ENCODE measurements around the gene CARMIL1.

CARMIL1 gene

DNA sequence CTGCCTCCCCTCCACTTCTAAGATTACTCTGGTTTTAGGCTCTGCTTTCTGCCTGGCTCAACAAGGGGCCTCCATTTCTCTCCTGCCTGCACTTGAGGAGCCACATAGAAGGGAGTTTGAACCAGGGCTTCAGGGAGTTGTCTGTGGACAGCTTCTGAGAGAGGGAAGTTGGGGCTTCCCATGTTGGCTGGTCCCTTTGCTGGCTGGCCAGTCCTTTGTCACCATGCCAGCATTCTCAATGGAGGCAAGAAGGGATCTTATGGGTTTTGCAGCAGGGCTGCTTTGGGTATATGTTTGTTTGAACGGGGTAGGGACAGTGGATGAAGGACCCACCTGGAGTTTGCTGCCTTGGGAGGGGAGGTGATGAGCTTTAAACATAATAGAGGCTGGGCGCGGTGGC is 124.9 kb downstream of the CARMIL1 start:
- DNase-seq (ENCODE audit: low read depth in 4 of 4, low spot score in 1 of 4), result no peak

DNA sequence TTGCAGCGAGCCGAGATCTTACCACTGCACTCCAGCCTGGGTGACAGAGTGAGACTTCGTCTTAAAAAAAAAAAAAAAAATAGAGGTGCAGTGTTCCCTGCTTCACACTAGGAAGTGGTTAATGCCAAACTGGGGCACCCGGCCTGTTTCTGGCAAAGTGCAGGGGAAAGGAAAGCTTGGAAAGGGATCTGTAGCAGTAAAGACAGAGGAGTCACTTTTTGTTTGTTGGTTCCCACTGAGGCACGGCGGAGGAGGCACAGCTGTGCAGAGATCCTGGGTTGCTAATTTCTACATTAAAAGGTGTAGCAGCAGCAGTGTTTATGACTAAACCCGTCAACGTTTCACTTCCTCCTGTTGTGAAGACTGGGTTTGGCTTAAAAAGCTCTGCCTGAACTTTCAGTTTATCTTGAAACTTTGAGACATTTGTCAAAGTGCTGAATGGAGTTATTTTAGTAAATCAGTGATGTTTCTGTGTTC is 125.6 kb downstream of the CARMIL1 start:
- DNase-seq (ENCODE audit: low read depth in 4 of 4, low spot score in 1 of 4), result peak in 1 of 4 experiments; percentile 21

DNA sequence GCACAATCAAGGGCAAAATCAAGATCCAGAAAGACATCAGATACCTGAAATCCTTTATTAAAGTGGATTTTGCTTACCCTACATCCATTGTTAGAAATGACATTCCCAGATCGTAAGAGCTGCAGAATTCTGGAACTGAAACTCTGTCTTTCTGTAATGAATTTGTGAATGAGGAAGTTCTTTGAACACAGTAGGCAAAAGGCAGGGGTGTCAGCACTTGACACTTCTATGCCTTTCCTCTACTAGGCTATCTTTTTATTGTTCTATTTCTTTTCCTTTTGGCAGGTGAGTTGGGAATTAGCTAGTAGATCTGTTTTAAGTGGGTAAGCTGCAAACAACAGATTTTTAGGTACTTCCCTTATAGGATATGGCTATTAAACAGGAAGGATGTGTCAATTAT is 126.3 kb downstream of the CARMIL1 start:
- no peak for DNase-seq (ENCODE audit: low read depth in 4 of 4, low spot score in 1 of 4)

DNA sequence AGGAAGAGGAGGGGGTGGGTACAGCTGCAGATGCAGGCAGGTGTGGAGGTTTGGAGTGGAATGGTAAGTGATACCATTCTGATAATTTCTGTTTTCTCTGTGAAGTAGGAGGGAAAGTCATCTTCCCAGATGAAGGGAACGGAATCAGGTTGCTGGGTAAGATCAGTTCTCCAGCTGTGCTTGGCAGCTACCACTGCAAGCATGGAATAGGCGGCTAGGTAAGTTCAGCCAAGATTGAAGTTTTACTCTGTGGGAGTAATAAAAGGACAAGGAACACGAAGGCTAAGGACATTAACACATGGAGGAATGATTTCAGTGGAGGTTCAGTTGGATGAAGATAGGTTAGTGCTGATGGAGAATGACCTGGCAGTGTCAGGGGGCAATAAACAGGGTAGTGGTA is 128.3 kb downstream of the CARMIL1 start:
- DNase-seq (ENCODE audit: low read depth in 4 of 4, low spot score in 1 of 4), result no peak

DNA sequence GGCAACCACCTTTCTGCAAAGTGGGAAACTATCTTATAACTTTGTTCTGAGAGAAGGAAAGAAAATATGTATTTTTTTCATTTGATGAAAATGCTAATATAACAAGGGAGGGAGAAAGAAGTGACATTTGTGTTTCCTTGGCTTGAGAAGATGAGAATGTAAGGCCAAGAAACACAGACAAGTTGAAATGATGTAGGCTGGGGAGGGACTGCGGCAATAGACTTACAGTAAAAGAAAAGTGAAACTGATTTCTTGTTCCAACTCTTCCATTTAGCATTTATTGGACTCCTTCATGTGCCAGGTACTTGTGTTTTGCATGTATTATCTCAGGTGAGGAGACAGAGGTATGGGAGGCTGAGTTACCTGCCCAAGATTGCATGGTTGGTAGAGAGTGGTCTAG is 130.9 kb downstream of the CARMIL1 start:
- no peak for DNase-seq (ENCODE audit: low read depth in 4 of 4, low spot score in 1 of 4)

DNA sequence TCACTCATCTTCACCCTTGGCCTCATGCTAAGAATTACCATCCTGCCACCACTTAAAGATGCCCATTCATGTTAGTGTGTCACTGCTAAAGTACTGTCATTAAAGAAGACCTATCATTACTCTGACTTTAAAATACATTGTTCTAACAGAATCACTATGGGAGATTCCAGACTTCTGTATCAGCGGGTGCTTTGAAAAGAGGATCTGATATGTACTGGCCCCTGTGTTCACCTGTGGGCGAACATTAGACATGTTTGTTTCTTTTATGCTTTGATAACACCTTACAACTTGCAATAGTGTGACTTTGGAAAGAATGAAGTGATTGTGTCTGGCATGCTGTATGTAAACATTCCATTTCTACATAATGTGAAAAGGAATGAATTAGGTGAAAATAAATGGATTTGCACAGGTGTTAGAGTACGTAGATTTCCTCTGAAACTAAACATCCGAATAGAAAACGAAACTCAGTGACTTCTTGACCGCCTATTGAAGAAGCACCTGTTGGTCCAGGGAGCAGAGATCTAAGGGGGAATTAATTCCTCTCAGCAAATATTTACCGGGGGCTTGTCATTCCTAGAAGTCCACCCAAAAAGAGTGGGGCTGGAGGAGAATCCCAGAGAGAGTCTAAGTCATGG is 132.3 kb downstream of the CARMIL1 start:
- no peak for DNase-seq (ENCODE audit: low read depth in 4 of 4, low spot score in 1 of 4)

DNA sequence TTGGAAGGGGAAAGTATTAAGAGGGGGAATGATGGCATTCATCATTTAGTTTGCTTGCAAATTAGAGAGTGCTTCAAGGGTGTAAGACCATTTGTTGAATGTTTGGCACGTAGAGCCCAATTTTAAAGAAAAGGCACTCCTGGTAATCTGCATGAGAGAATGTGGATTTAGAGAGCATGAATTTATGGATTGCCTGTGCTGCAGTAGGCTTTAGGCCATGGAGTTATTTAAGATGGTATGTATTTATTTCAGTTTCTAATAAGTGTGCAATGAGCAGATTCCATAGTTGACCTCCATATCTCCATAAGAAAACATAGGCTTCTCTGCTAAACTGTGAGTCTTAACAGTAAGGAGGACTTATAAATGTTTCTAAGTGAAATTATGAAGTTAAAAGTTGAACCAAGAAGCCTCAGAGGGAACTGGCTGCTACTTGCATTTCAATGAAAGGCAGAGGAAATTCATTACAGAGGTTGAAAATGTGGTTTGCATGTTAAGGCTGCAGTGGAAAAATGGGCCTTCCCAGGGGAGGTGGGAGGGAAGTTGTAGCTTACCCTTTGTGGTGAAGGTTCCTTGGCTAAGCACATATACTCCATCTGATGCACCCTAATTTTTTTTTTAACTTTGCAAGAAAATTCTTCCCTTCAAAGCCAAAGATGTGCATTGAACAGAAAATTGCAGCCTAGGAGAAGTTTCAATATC is 134.2 kb downstream of the CARMIL1 start:
- DNase-seq (ENCODE audit: low read depth in 4 of 4, low spot score in 1 of 4), result no peak

DNA sequence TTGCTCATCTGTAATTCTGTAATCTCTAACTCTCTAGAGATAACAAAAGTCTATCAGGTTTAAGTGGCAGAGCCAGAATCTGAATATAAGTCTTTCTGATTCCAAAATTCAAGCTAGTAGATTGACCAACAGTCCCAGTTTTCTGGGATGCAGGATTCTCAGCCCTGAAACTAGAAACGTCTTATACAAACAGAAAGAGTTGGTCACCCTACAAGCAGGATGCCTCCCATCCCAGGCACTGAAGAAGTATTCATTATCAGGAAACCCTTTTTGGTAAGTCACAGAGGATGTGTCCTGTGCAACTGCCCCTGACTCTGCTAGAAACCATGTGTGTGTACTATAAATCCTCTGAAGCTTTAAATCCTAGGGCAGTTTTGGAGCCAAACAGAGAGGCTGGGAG is 135.0 kb downstream of the CARMIL1 start:
- no peak for DNase-seq (ENCODE audit: low read depth in 4 of 4, low spot score in 1 of 4)

DNA sequence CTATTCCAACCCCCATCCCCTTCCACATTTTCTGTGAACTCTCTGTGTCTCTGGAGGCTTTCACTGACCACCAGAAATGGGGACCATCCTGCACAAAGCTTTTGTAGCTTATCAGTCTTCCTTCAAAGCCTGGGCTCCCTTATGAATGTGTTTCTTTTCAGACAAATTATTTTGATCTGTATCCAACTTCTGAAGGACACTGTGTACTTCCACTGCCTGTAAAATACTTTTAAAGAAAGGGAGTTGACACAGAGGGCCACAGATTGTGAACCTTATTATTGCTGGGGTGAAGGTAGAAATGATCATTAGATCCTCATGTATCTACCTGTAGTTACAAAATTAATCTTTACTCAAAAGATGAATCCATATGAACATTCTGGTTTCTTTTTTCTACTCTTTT is 135.6 kb downstream of the CARMIL1 start:
- DNase-seq (ENCODE audit: low read depth in 4 of 4, low spot score in 1 of 4), result no peak

DNA sequence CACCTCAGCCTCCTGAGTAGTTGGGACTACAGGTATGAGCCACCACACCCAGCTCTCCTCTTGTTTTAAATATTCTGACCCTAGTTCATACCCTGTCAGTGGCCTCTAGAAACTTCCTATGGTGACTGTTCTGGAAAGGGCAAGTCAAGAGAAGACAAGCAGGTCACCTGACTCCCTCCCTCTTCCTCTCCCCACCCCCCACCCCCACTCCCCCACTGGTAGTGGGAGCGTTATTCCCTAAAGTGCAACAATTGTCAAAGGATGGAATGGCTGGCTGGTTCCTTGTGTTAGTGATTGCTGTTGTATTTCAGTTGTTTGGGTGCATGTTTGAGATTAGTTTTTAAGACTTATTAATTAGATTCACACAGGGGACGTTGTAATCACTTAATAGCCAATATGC is 136.1 kb downstream of the CARMIL1 start:
- DNase-seq (ENCODE audit: low read depth in 4 of 4, low spot score in 1 of 4), result no peak

DNA sequence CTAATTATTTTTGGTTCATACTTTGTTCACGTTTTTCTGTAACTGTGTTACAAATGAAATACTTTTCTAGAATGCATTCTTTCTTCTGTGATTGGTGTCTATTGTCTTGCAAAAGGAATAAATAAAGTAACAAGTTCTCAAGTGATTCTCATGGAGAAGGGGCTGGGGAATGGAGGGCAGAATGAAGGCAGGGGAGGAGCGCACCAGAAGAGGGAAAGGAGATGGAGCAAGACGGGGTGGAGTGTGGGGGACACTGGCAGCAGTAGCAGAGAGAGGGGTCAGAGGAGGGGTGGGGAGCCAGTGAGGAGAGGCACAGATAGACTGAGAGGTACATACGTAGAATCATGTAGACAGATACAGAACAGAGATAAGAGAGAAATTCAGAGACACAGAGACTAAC is 136.5 kb downstream of the CARMIL1 start:
- DNase-seq (ENCODE audit: low read depth in 4 of 4, low spot score in 1 of 4), result no peak

DNA sequence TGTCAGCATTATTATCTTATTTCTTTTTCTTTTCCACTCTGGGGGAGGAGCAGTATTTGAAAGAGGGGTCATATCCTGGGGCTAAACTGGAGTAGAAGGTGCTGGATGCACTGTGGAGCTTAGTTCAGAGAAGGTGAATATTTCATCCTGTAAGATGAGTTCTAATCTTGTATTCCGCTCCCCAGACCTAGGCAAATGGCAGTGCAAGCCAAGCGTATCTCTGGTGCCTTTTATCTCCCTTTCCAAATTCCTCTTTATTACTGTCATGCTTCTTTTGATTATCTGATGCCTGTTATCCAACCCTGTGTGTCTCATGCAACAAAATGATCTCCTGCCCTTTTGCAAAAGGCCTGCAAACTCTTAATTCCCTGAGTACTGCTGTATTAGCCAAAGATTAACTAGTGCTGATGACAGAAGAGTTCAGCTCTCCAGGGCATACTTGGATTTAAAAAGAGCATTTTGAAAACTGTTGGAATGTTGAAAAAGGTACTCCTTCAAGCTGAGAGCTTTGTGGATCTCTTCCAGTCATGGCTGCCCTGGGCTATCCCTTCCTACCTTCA is 138.0 kb downstream of the CARMIL1 start:
- DNase-seq (ENCODE audit: low read depth in 4 of 4, low spot score in 1 of 4), result no peak

DNA sequence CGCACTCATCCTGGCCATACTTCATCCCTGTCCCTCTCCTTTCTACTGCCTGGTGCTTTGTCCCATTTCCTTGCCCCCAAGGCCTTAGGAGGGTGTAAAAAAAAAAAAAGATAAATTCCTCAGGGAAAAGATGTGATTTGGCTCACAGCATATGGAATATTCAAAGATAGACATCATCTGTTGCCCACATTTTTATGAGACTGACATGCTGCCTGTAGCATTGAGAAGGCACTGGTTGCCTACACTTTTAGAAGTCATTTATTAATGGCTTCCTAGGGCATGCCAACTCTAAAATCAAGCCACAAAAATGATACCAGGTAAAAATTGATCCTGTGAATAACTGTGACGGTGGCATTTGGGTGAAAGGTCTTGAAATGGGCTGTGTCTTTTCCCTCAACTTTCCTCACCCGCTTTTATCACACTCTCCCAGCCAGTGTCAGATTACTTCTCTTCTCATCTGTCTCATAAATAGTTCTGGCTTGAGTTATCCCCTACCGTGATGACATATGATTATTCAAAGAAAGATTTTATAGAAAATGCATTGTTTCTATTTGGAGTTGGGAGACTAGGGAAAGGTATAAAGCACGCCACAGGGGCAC is 139.4 kb downstream of the CARMIL1 start:
- no peak for DNase-seq (ENCODE audit: low read depth in 4 of 4, low spot score in 1 of 4)

DNA sequence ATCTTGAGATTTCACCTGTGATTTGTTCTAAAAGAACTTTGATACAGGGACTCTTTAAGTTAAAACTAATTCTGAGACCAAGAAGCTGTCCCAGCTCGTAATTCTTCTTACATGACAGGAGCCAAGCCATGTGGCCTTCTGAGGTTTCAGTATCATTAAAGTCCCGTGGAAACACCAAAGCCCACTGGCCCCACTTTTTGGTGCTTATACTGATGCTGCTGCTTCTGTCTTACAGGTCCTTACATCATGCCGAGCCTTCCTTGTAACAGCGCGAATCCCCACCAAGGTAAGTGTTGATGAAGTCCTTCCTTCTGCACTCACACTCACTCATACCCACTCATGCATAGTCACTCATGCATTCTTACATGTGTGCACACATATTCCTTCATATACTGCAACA is 140.7 kb downstream of the CARMIL1 start:
- DNase-seq (ENCODE audit: low read depth in 4 of 4, low spot score in 1 of 4), result no peak

DNA sequence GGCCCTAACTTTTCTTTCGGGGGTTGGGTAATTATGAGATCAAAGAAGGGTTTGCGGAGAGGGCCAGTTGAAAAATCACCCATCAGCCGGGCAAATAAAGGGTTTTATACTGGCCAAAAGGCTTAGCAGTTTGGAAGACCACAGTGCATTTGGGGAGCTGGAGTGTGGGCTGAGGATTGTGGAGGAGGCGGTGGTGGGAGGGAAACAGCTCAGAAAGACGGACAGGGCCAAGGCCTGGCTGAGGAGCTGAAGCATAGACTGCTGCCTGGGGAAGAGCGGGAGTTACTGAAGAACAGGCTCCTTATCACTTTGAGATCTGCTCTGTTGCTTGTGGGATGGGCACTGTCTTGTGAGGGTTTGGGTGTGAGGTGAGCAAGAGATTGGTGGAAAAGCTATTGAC is 144.2 kb downstream of the CARMIL1 start:
- DNase-seq (ENCODE audit: low read depth in 4 of 4, low spot score in 1 of 4), result no peak

DNA sequence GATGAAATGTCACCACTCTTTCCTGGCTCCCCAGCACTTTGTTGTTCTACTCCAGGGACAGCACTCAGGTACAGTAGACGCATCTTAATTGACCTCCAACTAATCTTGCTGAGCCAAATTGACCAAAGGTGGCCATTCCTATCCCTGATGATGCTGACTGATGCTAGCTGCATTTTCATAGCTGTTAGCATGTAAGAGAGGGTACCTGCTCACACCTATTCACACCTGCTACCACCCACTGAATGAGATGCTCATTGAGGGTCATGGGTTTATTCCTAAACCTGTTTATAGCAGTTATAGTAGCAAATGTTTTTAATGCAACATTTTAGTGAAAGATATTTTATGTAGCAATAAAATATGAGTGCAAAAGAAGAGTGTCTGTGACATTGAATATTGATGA is 145.1 kb downstream of the CARMIL1 start:
- no peak for DNase-seq (ENCODE audit: low read depth in 4 of 4, low spot score in 1 of 4)

DNA sequence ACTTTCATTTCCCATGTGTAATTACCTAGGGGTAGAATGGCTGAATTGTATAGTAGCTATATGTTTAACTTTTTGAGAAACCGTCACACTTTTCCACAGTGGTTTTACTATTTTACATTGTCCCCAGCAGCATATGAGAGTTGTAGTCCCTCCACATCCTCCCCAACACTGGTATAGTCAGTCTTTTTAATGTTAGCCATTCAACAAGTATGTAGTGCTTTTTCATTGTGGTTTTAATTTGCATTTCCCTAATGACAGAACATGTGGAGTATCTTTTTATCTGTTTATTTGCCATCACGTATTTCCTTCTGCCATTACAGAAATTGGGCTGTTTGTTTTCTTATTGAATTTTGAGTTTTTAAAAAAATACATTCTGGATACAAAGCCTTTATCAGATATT is 148.4 kb downstream of the CARMIL1 start:
- DNase-seq (ENCODE audit: low read depth in 4 of 4, low spot score in 1 of 4), result no peak

DNA sequence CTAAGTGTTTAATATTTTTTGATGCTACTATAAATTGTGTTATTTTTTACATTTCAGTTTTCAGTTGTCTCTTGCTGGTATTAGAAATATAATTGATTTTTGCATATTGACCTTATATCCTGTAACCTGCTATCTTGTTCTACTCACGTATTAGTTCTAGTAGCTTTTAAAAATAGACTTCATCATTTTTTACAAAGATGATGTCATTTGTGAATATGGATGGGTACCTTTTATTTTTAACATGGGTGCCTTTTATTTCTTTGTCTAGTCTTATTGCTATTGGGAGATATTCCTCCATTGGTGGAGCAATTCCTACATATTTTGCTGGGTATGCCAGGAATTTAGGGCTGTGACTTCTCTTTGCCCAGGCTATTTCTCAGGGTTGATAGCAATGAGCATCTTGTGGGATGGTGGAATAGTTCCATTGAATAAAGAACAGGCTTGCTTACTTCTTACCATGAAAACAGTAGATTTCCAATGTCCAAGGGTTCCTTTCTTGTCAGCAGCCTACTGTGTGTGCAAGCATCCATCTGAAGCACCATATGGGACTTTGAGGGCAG is 149.7 kb downstream of the CARMIL1 start:
- no peak for DNase-seq (ENCODE audit: low read depth in 4 of 4, low spot score in 1 of 4)

DNA sequence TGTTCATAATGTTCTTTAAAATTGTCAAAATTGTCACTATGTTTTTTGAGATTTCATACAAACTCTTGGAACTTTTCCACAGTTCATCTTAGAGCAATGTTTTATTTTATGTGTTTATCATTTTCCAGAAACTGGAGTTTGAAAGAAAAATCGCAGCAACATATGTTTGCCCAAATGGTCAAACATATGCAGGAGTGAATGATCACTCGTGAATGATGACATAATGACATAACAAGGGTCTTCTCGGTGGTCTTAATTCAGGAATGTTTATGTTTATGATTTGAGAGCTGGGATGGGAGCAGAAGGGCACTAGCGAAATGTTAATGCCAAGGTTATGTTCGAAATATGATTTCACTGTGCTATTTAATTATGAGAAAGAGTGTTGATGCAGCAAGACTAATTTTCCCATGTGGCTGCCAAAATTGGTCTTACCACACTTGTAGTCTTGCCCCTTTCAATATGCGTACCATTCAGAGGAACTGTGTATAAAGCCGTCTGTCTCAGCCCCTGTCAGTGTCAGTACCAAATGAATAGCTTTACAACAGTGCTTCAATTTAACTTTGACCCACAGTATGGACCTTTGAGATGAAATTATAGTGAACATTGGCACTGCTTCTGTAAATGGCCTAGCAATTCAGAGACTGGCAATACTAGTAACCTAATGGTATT is 152.3 kb downstream of the CARMIL1 start:
- DNase-seq (ENCODE audit: low read depth in 4 of 4, low spot score in 1 of 4), result no peak

DNA sequence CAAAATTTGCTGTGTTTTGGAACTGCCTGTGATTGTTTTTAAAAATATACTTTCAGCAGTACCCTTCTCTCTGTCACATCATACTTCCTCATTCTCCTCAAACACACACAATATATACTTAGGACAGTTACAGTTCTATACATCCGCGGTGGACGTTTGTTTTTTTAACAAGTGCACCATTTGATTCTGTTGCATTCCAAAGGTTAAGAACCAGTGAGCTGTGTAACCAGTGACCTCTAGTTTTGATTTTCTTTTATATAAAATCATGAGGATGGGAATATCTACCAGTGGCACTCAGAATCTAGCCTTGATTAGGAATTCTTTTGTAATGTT is 152.8 kb downstream of the CARMIL1 start:
- no peak for DNase-seq (ENCODE audit: low read depth in 4 of 4, low spot score in 1 of 4)

DNA sequence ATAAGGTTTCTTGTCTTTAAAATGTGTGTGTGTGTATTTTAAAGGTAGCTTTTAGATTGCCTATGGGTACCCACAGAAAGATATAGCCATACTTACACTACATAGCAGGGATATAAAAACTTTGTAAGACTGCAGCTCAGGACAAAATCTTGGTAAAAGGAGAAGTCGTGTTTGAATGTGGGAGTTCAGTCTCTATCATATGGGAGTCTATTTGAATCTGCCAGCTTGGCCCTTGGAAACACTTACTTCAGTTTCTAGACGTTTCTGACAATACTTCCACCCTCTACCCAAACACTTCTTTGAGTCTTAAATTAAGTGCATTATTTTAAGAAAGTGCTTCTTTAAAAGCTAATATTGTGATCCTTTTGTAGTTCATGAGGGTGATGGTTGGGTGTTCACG is 155.7 kb downstream of the CARMIL1 start:
- DNase-seq (ENCODE audit: low read depth in 4 of 4, low spot score in 1 of 4), result no peak

Data from stimulated activated CD4-positive, alpha-beta T cell treated with anti-CD3 and anti-CD28 coated beads, Interleukin-1b, Interleukin-23, amount 100 ng/mL, for 24 hours (primary cell).